SK-N-DZ (cell line): ENCODE data around the gene KLF13.

Experiments
- DNase-seq: peaks from one replicate; pipeline ENCODE4 v3.0.0-alpha.2; 2015; ENCODE audit warnings: low spot score

The KLF13 gene

DNA sequence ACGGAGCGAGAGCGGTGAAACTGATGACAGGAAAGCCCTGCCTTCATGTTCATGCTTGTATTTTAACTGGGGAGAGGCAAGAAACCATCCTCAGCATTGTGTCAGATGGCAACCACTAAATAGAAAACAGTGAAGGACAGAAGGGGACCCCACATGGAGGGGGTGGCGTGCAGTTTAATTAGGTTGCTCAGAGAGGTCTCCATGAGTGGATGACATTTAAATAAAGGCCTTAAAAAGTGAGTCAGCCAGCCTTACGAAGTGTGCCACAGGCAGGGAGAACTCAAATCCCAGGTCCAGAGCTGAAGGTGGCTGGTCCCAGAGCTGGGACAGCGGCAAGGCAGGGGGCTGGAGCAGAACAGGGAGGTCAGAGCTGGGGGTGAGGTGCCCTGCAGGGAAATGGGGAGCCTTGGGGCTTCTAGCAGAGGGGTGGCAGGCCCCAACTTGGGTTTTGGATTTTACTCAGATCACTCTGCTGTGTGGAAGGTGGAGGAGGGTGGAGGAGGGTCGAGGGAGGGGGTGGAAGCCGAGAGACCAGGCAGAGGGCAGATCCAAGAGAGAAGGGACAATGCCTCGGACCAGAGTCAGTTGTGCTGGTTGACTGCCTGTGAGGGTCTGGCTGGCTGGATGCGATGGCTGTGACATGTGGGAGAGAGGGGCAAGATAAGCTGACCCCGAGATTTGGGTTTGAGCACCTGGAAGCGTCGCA is 73.7 kb downstream of the KLF13 start:
- no peak for DNase-seq

DNA sequence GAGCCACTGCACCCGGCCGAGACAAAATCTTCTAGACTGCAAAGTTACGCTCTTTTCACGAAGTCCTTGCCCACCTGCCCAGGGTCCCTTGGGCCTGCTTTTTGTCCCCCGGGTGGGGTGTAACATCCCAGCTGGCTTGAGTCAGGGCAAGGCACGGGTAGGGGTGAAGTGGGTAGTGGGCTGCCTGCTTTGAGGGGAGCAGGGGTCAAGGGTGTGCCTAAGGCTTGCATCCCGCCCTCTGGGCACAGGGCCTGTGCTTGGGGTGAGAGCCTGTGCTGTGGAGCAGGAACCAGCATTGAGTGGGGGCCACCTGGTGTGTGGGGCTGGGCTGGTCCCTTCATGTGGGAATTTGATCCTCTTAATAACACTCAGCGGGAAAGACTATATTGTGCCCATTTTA is 74.6 kb downstream of the KLF13 start:
- DNase-seq, result no peak

DNA sequence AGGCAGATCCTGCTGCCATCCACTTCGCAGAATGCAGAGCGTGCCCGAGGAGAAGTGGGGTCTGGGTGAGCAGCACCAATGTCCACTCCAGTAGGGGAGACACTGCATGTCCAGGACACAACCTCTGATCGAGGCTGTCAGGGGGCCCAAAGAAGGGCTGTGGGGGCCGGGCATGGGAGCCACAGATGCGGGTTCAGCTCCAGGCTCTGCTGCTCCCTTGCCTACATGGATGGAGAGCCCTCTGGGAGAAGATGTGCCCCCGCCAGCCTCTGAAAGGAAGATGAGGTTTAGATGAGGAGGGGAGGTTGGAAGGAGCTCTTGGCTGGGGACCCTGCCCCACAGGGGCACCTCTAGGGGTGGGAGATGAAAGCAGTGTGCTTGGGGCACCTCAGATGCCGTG is 75.4 kb downstream of the KLF13 start:
- no peak for DNase-seq

DNA sequence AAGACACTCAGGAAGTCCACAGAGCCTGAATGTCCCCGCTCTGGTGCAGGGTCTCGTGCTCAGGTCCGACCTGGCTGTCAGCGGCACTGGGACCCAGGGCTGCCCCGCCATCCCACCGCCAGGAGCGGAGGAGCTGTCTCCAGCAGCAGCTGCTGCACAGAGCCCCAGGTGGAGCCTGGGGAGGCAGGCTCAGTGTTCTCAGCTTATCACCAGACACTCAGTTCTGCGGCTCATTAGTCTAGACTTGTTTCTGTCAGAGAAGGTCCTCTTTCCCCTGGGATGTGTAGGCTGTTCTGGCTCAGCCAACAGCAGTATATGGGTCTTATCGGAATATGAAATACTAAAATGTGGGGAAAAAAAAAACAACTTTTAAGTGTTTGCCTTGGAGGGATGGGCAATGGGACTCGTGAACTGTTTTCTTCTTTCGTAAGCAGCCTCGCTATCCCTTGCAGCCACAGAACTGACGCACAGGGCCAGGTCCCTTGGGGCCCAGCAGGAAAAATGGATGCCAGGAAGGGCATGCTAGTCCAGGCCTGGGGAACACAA is 75.9 kb downstream of the KLF13 start:
- DNase-seq, result peak; percentile 92

DNA sequence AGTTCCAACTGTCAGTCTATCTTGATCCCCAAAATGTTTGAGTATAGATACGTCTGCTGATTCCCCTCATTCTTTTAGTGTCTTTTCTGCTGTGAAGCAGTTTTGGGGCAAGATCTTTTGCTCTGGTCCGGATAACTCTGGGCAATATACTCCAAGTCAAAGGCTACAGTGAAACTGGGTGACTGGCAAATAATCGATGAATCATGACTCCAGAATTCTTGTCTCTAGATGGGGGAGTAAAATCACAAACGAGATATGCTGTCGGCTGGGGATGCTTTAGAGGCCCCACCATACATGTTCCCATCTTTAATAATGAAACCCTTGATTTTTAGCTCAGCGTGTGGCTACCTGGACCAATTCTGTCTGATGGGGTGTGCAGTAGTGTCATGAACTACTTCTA is 76.5 kb downstream of the KLF13 start:
- DNase-seq, result no peak

DNA sequence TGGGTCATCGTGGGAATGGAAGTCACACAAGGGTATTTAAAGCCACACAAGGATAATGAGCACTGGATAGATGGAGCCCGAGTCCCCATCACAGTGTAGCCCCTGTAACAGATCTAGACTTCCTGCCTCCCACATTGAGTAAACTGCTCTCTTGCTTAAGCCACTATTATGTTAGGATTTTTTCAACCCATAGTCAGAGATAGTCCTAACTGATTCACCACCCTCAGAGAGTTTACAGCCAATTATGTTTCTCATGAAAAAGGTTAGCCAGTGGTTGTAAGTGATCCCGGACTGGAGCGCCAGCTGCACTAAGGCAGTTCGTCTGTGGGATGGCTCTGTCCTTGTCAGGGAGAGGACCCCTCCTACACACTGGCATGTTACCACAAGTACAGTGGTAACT is 77.0 kb downstream of the KLF13 start:
- no peak for DNase-seq

DNA sequence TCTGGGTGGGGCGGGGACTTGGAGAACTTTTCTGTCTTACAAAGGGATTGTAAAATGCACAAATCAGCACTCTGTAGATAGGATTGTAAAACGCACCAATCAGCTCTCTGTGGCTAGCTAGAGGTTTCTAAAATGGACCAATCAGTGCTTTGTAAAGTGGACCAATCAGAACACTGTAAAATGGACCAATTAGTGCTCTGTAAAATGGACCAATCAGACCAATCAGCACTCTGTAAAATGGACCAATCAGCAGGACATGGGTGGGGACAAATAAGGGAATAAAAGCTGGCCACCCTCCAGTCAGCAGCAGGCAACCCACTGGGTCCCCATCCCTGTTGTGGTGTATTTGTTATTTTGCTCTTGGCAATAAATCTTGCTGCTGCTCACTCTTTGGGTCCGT is 77.7 kb downstream of the KLF13 start:
- DNase-seq, result no peak

DNA sequence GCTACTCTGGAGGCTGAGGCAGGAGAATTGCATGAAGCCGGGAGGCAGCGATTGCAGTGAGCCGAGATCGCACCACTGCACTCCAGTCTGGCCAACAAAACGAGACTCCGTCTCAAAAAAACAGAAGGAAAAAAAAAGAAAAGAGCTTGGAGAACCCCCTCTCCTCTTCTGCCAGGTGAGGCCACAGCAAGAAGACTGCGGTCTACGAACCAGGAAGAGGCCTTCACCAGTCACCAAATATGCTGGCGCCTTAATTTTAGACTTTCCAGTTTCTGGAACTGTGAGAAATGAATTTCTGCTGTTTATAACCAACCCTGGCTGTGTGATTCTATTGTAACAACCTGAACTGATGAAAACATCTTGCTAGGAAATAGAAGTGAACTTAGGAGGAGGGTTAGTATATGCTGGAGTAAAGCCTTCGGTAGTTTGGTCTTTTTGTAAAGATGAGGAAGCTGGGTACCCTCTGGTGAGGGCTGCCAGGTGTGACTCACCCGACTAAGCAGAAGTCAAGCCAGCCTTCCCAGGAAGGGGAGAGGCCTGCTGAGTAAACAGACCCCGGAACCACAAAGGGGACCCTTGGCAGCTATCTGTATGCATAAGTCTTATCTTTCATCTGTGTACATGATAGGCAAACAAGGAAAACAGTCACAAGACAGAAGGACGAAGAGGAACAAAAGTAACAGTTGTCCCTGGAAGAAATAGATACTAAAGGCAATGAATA is 78.7 kb downstream of the KLF13 start:
- no peak for DNase-seq

DNA sequence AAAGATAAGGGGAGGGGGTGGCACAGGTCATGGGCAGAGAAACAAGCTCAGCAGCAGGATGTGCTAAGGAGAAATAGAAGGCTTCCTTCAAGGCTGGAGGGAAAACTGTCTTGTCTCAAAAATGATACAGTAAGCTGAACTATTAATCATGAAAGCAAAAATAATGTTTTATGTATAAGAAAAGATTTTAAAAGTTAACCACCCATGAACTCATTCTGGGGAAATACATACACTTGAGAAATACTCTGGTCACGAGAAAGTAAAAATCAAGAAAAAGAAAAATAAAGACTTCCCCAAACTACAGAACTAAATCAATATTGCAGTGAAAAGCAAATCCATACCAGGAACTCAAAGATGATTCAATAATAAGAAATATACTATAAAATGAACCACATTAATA is 80.7 kb downstream of the KLF13 start:
- DNase-seq, result no peak

DNA sequence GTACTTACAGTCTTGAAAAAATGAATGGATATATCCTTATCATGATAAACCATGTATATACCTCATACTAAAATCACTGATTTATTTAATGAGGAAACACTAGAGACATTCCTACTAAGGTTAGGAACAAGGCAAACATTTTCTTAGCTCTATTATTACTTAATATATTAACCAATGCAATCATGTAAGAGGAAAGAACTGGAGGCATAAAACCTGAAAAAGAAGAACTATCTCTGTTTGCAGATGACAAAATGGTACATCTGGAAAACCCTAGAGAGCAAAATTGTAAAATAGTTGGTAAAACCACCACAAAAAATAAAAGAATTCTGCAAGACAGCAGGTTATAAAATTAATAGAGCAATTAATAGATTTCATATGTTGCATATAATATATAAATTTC is 81.2 kb downstream of the KLF13 start:
- DNase-seq, result no peak

DNA sequence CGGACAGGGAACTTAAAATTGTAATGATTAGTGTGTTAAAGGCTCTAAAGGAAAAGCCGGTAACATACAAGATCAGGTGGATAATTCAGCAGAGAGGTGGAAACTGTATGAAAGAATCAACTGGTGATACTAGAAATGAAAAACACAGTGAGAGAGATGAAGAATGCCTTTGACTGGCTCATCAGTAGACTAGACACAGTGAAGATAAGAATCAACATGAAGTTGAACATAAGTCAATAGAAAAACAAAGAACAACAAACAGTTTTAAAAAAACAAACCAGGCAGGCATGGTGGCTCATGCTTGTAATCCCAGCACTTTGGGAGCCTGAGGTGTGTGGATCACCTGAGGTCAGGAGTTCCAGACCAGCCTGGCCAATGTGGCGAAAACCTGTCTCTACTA is 82.1 kb downstream of the KLF13 start:
- DNase-seq, result no peak

DNA sequence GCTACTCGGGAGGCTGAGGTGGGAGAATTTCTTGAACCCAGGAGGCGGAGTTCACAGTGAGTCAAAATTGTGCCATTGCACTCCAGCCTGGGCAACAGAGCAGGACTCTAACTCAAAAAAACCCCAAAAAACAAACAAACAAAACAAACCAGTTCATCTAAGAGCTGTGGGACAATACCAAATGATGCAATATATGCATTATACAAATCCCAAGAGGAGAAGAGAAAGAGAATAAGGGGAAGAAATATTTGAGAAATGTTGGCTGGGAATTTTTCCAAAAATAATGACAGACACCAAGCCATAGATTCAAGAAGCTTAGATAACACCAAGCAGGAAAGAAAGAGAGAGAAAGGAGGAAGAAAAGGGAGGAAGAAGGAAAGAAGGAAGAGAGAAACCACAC is 82.5 kb downstream of the KLF13 start:
- no peak for DNase-seq

DNA sequence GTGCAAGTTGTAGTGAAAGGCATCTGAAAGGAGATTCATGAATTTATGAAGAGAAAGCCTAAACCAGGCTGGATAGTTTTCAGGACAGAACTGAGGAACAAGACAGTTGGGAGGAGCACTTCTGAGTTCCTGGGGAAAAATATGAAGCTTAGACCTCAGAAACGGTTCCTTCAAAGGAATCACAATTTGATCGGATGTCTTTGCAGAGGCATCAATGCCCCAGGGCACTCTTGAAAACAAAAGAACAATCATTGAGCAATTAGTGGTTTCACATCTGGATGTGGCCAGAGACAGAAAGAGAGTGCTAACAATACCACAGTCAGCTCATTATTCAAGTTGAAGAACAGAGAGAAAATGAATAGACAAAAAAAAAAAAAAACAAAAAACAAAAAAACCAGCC is 86.2 kb downstream of the KLF13 start:
- DNase-seq, result no peak

DNA sequence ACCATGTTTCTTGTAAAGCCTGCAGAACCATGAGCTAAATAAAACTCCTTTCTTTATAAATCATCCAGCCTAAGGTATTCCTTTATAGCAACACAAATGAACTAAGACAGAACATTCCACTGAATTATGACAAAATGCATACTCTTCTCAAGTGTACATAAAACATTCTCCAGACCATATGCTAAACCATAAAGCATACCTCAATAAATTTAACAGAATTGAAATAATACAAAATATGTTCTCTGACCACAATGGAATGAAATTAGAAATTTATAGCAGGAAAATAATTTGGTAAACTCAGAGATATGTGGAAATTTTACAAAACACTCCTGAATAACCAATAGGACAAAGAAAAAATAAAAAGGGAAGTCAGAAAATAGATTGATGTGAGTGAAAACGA is 88.6 kb downstream of the KLF13 start:
- no peak for DNase-seq

DNA sequence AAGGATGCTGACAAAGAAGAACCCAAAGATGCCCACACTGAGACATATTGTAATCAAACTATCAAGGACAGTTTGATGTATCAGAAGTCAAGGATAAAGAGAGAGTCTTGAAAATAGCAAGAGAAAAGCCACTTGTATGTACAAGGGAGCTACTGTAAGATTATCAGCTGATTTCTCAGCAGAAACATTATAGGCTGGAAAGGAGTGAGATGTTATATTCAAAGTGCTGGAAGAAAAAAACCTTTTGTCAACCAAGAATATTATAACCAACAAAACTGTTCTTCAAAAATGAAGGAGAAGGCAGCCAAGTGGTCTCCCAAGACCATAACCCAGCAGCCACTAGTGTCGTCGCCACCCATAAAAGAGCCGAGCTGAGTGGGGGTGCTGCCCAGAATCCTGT is 93.2 kb downstream of the KLF13 start:
- no peak for DNase-seq

DNA sequence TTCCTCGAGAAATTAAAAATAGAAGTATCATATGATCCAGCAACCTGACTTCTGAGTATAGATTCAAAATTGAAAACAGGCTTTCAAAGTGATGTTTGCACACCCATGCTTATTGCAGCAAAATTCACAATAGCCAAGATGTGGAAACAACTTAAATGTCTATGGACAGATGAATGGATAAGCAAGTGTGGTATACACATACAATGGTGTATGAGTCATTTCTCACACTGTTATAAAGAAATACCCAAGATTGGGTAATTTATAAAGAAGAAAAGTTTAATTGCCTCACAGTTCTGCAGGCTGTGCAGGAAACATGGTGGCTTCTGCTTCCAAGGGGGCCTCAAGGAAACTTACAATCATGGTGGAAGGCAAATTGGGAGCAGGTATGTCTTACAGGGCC is 100.8 kb downstream of the KLF13 start:
- DNase-seq, result no peak
